ENCODE data around the gene ZBTB8B.

GRCh38 chr1:32466761-32467160 lies 1.9 kb downstream of the ZBTB8B start:
- TF ChIP-seq POLR2AphosphoS5 (IDR thresholded peaks at IDR 0.05; ENCODE audit: low read depth, low read length): no peak
- TF ChIP-seq TAF1 (IDR thresholded peaks at IDR 0.05; ENCODE audit: borderline replicate concordance, insufficient read depth, low read length): no peak
- TF ChIP-seq REST (IDR thresholded peaks at IDR 0.05; ENCODE audit: insufficient read depth in 1 of 2, low read depth in 2 of 2, low read length in 2 of 2): no peak
- TF ChIP-seq SIN3A (IDR thresholded peaks at IDR 0.05; ENCODE audit: borderline replicate concordance, insufficient read depth, low read length): no peak
